Astrocyte of the cerebellum (primary cell): ENCODE measurements around the gene SEC24A.

Experiments used
- DNase-seq: peaks from one replicate; pipeline ENCODE4 v3.0.0-alpha.2; 2011; ENCODE audit warnings: low read depth
- H3K4me3 ChIP-seq: 2 replicates; pipeline ENCODE4 v1.5.1; 2011; ENCODE audit warnings: mild to moderate bottlenecking, low read depth, low read length, moderate library complexity
- CTCF ChIP-seq: IDR thresholded peaks from 2 replicates; pipeline ENCODE4 v1.5.1; 2012; ENCODE audit warnings: low read length, low read depth, moderate library complexity, mild to moderate bottlenecking; ENCODE audit errors: missing control alignments
- in situ Hi-C: cut with HindIII; loops from 2 replicates; pipeline ENCODE4 v1.10.0; 2017; ENCODE audit warnings: low sequenced_read_pairs

Gene SEC24A

GRCh38 chr5:134772461-134773125, 124.0 kb downstream of the SEC24A start:
- in situ Hi-C loops: no loop called here
- no peak for DNase-seq
- no peak overlapping the region for H3K4me3 ChIP-seq
- TF ChIP-seq CTCF: no peak

GRCh38 chr5:134777366-134777765, 128.8 kb downstream of the SEC24A start:
- DNase-seq: no peak
- no peak for TF ChIP-seq CTCF
- in situ Hi-C loops: no loop called here
- no peak overlapping the region for H3K4me3 ChIP-seq
